Muscle of arm (tissue), 14 donors: ENCODE measurements around the gene OR6C76. TPM values are rescaled to one million over a fixed set of nuclear protein-coding genes. Genes with fewer than 3 reads are reported as not detected.
"Not testable (repeated sequence)": the region's sequence is repeated elsewhere in the genome, so short reads cannot be mapped to it uniquely, and the experiment has no call there.

Experiments used
- DNase-seq: peaks from one replicate; pipeline ENCODE4 v3.0.0-alpha.2; 2013
- long read RNA-seq, 11 donors: transcript quantifications; one replicate each; lab custom pipeline, GENCODE V29; 2026
- polyA plus RNA-seq, 12 donors: library from polyadenylated mRNA; unstranded; fragments of 120-200 nt; gene quantifications; one replicate each; pipeline ENCODE4 v1.2.1, GENCODE V29; 2013; ENCODE audit not compliant: insufficient read length in 12 of 12

OR6C76 gene
- polyA plus RNA-seq = not detected
- long read RNA-seq, donor 1 = 0 reads
- long read RNA-seq, donor 2 = 0 reads
- long read RNA-seq, donor 3 = 0 reads
- long read RNA-seq, donor 4 = 0 reads
- long read RNA-seq, donor 5 = 0 reads
- long read RNA-seq, donor 6 = 0 reads
- long read RNA-seq, donor 7 = 0 reads
- long read RNA-seq, donor 8 = 0 reads
- long read RNA-seq, donor 9 = 0 reads
- long read RNA-seq, donor 10 = 0 reads
- long read RNA-seq, donor 11 = 0 reads

DNA sequence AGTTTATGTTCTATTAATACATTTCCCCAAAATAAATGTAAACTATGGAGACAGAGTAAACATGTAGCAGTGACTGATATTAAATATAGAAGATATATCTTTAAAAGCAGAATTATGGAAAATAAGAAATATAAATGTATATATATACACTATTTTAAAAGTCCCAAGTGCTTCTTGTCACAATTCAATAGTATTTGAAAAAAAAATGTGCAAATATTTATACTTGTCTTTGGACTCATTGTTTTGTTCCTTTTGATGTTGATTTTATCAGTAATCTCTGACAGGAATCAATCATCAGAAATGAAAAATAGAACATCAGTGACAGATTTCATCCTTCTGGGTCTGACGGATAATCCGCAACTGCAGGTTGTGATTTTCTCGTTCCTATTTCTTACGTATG, at the start of gene OR6C76:
TSS of gene OR6C76 (plus strand) at position 301 of the 400 bp plus-strand sequence. CDS start at position 301, 0 bp downstream.
- DNase-seq = no peak

DNA sequence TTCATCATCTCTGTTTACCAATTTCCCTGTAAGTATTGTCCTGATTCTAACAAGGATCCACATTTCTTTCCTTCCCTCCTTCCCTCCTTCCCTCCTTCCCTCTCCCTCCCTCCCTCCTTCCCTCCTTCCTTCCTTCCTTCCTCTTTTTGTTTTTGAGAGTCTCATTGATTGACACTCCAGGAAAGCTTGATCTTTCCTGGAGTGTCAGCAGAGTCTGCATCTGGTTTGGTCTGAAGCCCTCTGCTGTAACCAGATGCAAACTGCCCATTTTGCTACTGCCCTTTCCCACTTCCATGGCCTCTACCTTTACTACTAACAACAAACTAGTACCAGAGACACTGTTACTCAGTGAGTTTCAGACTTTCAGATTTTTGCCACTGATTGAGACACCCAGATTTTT, 40.2 kb upstream of the OR6C76 start:
- no peak for DNase-seq

DNA sequence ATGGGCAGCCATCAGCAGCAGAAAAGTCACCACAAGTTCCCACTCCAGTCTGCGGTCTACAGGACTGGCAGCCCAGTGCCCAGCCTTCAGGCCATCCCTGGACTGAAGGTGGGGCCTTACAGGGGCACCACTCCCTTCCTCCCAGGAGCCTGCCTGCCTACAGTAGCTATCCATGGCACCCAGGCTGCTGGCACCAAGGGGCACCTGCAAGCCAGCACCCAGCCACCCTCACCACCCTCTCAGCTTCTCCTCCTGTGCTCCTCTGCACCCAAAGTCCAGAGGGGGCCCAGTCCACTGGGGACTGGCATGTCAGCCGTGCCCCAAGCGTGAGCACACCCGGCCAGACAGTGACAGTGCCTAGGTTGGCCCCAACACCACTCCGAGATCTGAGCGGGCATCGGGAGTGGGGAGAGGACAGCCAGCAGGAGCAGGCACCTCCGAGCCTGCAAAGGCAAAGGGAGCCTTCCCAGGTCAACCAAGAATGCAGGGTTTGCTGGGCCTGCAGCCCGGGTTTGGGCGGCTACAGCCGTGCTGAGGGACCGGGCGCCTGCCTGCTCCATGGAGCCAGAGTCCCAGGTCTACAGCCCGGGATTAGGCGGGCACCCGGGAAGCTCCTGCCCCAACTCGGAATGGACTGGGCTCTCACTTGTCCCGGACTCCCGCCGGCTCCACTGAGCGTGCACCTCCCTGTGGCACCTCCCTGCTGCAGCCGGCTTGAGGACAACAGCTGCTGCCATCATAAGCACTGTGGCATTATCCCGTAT, 33.8 kb upstream of the OR6C76 start:
- no peak for DNase-seq

DNA sequence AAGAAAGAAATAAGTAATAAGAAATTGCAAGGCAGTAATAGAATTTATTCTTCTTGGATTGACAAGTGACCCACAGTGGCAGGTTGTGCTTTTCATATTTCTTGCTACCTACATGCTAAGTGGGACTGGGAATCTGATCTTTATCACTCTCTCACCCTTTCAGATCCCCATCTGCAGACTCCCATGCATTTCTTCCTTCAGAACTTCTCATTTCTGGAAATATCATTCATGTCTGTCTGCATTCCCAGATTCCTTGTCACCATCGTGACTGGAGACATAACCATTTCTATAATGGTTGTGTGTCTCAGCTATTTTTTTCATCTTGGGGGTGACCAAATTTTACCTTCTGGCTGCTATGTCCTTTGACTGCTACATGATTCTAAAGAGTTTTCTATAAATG, 29.7 kb upstream of the OR6C76 start:
- DNase-seq = no peak

DNA sequence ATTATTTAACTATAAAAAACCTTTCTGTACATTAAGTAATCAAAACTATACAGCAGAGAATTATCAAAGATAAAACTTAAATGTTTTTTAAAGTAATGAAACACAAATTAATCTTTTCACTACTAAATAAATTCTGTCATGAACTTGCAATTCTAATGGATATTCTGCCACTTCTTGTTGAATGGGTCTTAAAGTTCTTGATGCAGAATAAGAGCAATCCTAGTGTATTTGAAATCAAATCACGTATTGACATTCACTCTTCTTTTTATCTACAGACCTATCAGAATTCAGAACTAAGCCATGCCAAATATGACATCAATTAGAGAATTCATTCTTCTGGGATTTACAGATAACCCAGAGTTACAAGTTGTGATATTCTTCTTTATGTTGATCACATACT, 25.8 kb upstream of the OR6C76 start, which contains the start of gene OR6C65:
TSS of gene OR6C65 (plus strand) at position 301 of the 400 bp plus-strand sequence. CDS start at position 301, 0 bp downstream.
- DNase-seq = no peak

DNA sequence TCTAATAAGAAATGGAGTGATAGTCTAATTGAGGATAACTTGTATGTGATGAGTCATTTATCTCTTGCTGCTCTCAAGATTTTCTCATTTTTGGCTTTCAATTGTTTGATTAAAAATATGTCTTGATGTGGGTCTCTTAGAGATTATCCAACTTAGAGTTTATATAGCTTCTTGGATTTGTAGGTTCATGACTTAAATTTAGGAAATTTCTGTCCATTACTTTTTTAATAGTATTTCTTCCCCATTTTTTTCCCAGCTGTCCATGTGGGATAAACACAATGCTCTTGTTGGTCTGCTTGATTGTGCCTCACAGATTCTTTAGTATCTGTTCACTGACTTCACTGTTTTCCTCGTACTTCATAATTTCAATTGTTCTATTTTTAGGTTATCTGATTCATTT, 18.2 kb upstream of the OR6C76 start:
- DNase-seq = no peak

DNA sequence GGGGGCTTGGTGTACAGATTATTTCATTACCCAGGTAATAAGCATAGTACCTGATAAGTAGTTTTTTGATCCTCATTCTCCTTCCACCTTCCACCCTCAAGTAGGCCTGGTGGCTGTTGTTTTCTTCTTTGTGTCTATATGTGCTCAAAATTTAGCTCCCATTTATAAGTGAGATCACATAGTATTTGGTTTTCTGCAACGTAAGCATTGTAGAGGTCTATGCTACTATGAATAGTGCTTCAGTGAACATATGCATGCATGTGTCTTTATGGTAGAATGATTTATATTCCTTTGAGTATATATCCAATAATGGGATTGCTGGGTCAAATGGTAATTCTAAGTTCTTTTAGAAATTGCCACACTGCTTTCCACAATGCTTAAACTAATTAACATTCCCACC, 16.9 kb upstream of the OR6C76 start:
- not testable (repeated sequence) for DNase-seq

DNA sequence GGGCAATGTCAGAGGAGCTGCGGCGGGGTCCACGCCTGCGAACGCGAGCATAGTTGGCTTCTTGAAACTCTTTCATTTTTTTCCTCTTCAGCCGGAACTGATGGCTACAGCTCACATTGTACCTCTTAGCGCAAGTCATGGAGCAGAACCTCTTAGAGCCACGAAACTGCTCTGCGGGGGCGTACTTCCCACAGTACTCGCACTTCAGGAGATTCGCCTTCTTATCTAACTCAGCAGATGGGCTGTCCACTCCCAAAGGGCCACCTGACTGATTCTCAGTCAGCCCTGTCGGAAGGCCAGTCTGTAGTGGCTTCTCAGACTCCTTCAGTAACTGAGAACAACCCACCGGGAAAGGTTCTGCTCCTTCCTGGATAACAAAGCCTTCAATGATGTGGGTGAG, 13.9 kb upstream of the OR6C76 start:
- DNase-seq = not testable (repeated sequence)

DNA sequence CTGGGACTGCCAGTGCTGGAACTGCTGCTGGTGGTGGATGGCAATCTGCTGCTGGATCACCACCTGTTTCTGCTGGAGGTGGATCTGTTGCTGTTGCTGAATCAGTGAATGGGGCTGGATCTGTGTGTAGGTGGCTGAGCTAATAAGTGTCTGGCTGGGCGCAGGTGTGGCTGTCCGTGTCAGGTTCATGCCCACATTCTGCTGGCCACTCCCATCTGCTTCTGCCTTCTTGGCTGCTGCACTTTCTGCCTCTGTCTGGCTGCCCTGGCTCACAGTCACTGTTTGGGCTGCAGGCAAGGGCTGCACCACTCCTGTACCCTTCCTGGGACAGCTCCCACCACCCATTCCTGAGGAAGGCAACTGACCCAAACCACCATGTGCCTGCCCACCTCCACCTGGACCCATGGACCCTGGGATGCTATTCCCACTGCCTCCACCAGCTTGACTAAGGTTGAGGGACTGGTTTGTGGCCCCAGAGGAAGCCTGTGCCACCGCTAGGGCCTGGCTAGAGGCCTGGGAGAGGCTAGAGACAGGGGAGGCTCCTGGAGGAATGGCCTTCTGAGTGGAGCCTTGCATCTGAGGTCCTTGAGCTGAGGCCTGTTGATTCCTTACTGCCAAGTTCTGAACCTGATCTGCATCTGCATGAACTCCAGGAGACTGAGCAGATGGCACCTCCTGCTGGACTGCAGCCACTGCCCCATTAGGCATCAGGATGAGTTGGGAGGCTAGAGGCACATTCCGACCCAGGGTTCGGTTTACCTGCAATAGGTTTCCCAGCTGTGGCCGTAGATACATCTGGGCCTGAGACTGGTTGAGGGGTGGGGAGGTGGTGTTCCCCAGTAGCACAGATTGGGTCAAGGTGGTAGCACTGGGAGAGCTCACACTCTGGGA, 12.3 kb upstream of the OR6C76 start:
- not testable (repeated sequence) for DNase-seq

DNA sequence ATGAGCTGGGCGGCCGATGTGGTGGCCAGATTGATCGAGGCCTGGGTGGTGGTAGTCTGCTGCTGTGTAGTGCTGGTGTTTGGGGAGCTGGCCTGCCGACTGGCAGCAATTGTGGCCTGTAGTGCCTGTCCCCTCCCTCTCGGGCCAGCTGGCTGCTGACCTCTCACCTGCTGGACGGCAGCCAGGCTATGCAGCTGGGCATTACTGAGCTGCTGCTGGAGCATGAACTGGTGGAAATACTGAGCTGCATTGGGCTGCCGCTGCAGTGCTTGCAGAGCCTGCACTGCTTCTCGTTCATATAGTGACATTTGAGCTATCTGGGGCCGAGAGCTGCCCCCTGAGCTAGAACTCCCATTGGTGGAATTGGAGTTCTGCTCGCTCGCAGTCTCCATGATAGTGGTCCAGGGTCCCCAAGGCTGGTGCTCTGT, 11.6 kb upstream of the OR6C76 start:
- DNase-seq = not testable (repeated sequence)

DNA sequence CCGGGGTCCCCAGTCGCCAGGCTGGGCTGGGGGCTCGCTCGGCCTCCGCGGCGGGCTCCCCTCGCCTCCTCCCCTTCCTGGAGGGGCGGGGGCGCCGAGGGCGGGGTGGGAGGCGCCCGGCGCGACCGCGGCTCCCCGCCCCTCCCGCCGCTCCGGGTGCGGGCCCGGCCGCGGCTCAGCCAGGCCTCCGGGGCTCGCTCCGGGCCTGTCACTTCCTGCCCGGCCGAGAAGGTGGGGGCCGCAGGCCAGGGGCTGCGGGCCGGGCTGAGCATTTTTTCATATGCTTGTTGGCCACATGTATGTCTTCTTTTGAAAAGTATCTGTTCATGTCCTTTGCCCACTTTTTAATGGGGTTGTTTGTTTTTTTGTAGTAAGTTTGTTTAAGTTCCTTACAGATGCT, 11.2 kb upstream of the OR6C76 start:
- DNase-seq = not testable (repeated sequence)

DNA sequence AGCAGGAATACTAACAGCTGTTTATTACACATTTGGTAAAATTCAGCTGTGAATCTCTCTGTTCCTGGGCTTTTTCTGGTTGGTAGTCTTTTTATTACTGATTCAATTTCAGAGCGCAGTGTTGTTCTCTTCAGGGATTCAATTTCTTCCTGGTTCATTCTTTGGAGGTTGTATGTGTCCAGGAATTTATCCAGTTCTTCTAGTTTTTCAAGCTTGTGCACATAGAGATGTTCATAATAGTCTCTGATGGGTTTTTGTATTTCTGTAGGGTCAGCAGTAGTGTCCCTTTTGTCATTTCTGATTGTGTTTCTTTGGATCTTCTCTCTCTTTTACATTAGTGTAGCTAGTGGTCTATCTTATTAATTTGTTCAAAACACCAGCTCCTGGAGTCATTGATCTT, 9.1 kb upstream of the OR6C76 start:
- no peak for DNase-seq

DNA sequence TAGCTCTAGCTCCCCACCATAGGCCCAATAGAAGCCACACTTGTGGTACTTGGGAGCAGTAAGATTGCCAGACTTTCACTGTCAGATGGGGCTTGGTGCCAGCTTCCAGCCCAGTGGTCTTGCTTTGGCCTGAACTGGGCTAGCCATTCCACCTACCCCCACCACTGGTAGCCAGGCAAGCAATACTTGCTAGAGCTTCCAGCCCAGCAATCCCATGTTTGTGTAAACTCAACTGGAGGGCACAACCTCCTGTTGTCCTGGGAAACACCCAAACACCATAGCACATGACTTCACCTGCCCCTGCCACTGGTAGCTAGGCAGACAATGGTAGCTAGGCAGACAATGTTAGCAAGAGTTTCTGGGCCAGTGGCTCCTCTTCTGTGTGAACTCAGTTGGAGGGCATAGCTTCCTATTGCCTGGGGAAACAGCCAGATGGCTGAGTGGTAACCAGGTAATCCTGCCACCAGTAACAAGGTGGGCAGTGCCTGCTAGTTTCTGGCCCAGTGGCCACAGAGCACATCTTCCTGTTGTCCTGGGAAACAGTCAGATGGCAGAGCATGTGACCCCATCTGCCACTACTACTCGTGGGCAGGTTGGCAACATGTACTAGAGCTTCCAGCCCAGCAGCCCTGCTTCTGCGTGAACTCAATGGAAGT, 5.6 kb upstream of the OR6C76 start:
- no peak for DNase-seq

DNA sequence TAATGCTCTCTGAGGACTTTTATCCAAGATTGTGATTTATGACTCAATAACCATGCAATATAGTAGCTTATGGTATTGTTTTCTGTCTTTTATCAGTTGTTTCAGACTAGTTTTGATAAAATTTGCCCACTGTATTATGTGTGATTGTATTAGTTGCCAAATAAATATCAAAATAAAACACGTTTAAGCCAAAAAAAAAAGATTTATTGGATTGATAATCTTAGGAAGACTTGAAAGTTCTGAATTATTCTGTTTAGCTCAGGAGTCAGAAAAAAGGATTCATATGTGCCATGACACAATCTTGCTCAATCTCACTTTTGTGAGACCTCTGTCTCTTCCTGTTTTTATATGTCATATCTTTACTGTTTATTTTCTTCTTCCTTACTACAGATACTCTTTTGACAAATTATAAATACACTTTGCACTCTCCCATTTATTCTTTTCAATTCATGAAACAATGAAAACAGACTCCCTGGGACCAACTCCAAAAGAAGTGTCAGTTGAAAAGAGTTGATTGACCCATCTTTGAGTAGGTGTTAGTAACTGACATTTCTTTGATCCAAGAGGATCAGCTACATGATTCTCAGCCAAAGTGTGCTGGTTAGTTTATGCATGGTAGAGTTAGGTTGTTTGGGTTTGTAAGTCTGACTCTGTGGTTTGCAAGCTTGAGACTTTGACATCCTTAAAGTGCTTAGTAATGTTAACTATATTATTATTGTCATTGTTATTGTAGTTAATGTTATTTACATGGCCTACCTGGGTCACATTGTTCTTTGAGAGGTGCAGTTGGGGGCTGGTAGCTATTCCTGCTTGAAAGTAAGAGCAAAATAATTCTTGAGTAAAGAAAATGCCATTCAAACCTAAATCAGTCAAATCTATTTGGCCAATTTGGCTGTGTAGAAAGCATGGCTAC, 2.5 kb downstream of the OR6C76 start:
- DNase-seq = no peak

DNA sequence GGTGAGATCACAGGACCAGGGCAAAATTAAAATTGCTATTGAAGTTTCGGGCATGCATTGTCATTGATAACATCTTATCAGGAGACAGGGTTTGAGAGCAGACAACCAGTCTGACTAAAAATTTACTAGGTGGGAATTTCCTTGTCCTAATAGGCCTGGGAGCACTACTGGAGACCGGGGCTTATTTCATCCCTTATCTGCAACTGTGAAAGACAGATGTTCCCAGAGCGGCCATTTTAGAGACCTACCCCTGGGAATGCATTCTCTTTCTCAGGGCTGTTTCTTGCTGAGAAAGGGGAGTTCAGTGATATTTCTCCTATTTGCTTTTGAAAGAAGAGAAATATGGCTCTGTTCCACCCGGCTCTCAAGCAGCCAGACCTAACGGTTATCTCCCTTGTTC, 15.2 kb downstream of the OR6C76 start:
- DNase-seq = not testable (repeated sequence)

DNA sequence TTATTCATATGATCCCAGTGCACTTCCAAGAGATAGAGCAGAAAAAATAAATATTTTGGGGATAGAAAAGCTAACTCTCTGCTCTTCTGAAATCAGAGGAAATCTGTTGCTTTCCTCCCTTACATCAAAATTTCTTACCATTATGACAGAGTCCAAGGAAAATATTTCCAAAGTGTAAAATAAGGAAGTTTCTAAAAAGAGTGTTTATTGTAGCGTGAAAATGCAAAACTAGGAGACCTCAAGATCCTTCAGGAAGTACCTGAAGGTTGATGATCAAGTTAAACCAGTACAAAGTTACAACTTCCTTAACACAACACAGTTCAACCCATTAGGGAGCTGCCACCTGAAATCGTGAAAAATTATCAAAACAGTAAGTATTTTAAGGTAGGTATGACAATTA, 17.7 kb downstream of the OR6C76 start, which contains the start of gene OR6C2:
TSS of gene OR6C2 (plus strand) at position 301 of the 400 bp plus-strand sequence. CDS start 8,138 bp downstream, outside the sequence.
- no peak for DNase-seq

DNA sequence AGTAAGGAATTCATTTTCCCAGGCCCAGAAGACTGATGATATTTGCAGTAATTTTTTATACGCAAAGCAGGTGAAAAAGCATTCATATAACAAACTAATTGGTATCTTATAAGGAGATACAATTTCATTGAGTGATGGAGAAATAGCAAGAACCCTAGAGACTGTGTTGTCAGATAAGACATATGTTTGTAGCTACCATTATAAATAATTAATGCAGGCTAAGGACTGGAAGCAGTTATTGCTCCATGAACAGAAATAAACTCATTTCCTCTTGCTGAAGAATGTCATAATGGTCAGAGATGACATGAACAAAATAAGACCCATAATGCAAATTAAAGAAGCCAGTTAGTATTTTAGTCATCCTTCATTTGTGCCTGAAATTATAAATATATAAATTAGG, 19.3 kb downstream of the OR6C76 start:
- DNase-seq = no peak

DNA sequence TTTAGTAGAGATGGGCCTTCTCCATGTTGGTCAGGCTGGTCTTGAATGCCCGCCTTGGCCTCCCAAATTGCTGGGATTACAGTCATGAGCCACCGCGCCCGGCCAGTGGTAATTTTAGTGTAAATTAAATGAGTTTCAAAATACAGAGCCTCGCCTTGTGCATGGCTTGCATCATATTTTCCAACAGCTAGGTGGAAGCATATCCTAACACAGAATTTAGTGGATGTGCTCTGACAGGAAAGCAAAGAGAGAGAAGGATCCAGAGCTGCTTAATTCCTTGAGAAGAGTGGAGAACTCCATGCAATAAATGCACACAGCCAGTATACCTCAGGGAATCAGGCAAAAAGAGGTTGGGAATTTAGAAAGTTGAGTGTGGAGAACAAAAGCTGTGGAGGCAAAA, 20.3 kb downstream of the OR6C76 start:
- no peak for DNase-seq

DNA sequence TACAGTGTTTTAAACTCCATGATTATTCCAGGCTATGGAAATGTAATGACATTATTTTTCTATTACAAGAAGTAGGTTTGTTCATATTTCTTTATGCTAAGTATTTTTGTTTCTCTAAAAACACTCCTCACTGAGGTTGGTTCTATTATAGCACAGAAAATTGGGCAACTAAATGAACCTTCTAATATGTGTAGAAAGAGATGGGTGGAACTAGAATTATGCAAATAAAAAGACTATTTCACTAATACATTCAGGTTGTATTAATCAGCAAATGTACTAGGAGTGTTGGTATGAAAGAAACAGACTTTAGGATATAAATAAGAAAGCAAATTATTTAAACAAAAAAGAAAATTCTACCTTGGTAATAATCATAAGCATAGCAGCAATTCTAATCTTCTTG, 22.8 kb downstream of the OR6C76 start:
- DNase-seq = no peak

DNA sequence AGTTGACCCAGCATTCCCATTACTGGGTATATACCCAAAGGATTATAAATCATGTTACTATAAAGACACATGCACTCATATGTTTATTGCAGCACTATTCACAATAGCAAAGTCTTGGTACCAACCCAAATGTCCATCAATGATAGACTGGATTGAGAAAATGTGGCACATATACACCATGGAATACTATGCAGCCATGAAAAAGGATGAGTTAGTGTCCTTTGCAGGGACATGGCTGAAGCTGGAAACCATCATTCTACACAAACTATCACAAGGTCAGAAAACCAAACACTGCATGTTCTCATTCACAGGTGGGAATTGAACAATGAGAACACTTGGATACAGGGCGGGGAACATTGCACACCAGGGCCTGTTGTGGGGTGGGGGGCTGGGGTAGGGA, 38.9 kb downstream of the OR6C76 start:
- not testable (repeated sequence) for DNase-seq
